Esophagus squamous epithelium (tissue), 4 donors: ENCODE data around the gene TOMM40.

ENCODE experiments used
- CTCF ChIP-seq, 6 experiments: fragments of 450-650 bp in 4 of 6; fragments of 200-600 bp in 2 of 6; sonication (generic) in 2 of 6; IDR thresholded peaks; one replicate each; pipeline ENCODE4 v1.5.1; 2016 to 2019; ENCODE audit warnings: antibody characterized with exemption in 6 of 6, mild to moderate bottlenecking in 4 of 6, moderate library complexity in 4 of 6
- POLR2A ChIP-seq, 4 donors: fragments of 450-650 bp; IDR thresholded peaks; one replicate each; pipeline ENCODE4 v1.6.1; 2017; ENCODE audit warnings: antibody characterized with exemption in 4 of 4, mild to moderate bottlenecking in 4 of 4, moderate library complexity in 3 of 4

- no peak for TF ChIP-seq CTCF (IDR thresholded peaks at IDR 0.05)
- TF ChIP-seq POLR2A (IDR thresholded peaks at IDR 0.05), result no peak
These were observed 9.5 kb downstream of the TOMM40 start for GRCh38 chr19:44900328-44901244.
